LNCaP clone FGC (cell line): ENCODE results near the gene SNX32.
A peak's percentile ranks its signal among the peaks of the same experiment; 100 is the strongest.

Source experiments
- DNase-seq: peaks from one replicate; pipeline ENCODE4 v3.0.0-alpha.2; 2011; ENCODE audit warnings: low read depth
- H3K4me3 ChIP-seq: 2 replicates; pipeline ENCODE4 v1.5.1; 2011; ENCODE audit warnings: mild to moderate bottlenecking, low read depth, low read length, control low read depth
- CTCF ChIP-seq: IDR thresholded peaks from 2 replicates; pipeline ENCODE4 v1.5.1; 2012; ENCODE audit warnings: mild to moderate bottlenecking; ENCODE audit not compliant: control insufficient read depth, insufficient read depth; ENCODE audit errors: extremely low read depth

The SNX32 gene

GRCh38 chr11:65833297-65834030 lies at the start of gene SNX32:
Gene SNX32 (plus strand): TSS chr11:65833963. CDS start chr11:65834066, 103 bp downstream.
- H3K4me3 ChIP-seq = no peak within 1 kb of the TSS
- DNase-seq = no peak
- TF ChIP-seq CTCF = no peak

- no peak for DNase-seq
- no peak for TF ChIP-seq CTCF
- H3K4me3 ChIP-seq = no peak overlapping the region
Measured at GRCh38 chr11:65785319-65786007, 48.3 kb upstream of the SNX32 start.

- DNase-seq = no peak
- no peak for TF ChIP-seq CTCF
- H3K4me3 ChIP-seq = peak overlapping the region; percentile 29
Measured at GRCh38 chr11:65786008-65786785, 47.6 kb upstream of the SNX32 start.

GRCh38 chr11:65786786-65787636 lies 46.8 kb upstream of the SNX32 start, which contains the start of gene OVOL1:
Gene OVOL1 (plus strand): TSS chr11:65787063. CDS start chr11:65787374, 311 bp downstream.
- H3K4me3 ChIP-seq = peak within 1 kb of the TSS; percentile 63
- no peak for TF ChIP-seq CTCF
- DNase-seq = peak; percentile 59

- H3K4me3 ChIP-seq = peak overlapping the region; percentile 63
- TF ChIP-seq CTCF = no peak
- DNase-seq = no peak
Measured at GRCh38 chr11:65787649-65788622, 45.8 kb upstream of the SNX32 start.
